A673 (cell line): Measurements from ENCODE around the gene POMGNT2. TPM values are rescaled to one million over a fixed set of nuclear protein-coding genes. Genes with fewer than 3 reads are reported as not detected.

ENCODE experiments used
- BruUV-seq: library from RNA; stranded (reverse); fragments of 400-500 nt; replicated peaks from 2 replicates; lab custom pipeline; 2021; lab: Mats Ljungman, UMichigan
- CTCF ChIA-PET: fragments of 300-600 bp; sonication (Branson Sonifier 250); formaldehyde crosslinking; loops from one replicate; lab custom pipeline; 2022; ENCODE audit warnings: antibody characterized with exemption; lab: Charles Lee
- POLR2A ChIA-PET: fragments of 300-600 bp; sonication (Branson Sonifier 250); formaldehyde crosslinking; loops from one replicate; lab custom pipeline; 2022; ENCODE audit warnings: antibody characterized with exemption; ENCODE audit not compliant: low non-redundant PET; lab: Charles Lee
- DNase-seq: peaks from one replicate; pipeline ENCODE4 v3.0.0-alpha.2; 2015; ENCODE audit warnings: low spot score
- H3K27ac ChIP-seq: fragments of 200-600 bp; sonication (generic); 2 replicates; pipeline ENCODE4 v1.5.1; 2016; ENCODE audit warnings: mixed run types, low read depth, mild to moderate bottlenecking, mixed read lengths, antibody characterized with exemption, low read length; ENCODE audit not compliant: poor library complexity, severe bottlenecking
- H3K27me3 ChIP-seq: fragments of 200-600 bp; sonication (generic); replicated peaks from 2 replicates; pipeline ENCODE4 v1.6.1; 2017; ENCODE audit warnings: mixed run types, low read depth, mild to moderate bottlenecking, mixed read lengths, antibody characterized with exemption, low read length; ENCODE audit not compliant: insufficient read depth, poor library complexity
- H3K36me3 ChIP-seq: fragments of 200-600 bp; sonication (generic); 2 replicates; pipeline ENCODE4 v1.6.1; 2016; ENCODE audit warnings: mixed run types, mild to moderate bottlenecking, mixed read lengths, antibody characterized with exemption, low read length; ENCODE audit not compliant: insufficient read depth, poor library complexity, severe bottlenecking
- H3K4me1 ChIP-seq: fragments of 200-600 bp; sonication (generic); 2 replicates; pipeline ENCODE4 v1.6.1; 2017; ENCODE audit warnings: mixed run types, mild to moderate bottlenecking, mixed read lengths, antibody characterized with exemption, low read length; ENCODE audit not compliant: insufficient read depth, poor library complexity, severe bottlenecking
- H3K4me3 ChIP-seq: fragments of 200-600 bp; sonication (generic); 2 replicates; pipeline ENCODE4 v1.5.1; 2016; ENCODE audit warnings: low read depth, mixed run types, mild to moderate bottlenecking, mixed read lengths, low read length; ENCODE audit not compliant: poor library complexity, severe bottlenecking
- H3K9me3 ChIP-seq: fragments of 200-600 bp; sonication (generic); 2 replicates; pipeline ENCODE4 v1.6.1; 2016; ENCODE audit warnings: mixed run types, low read depth, mild to moderate bottlenecking, mixed read lengths, antibody characterized with exemption, low read length; ENCODE audit not compliant: poor library complexity, severe bottlenecking
- CTCF ChIP-seq: fragments of 300-800, 200-600 bp; sonication (generic); conservative IDR thresholded peaks from 2 replicates; pipeline ENCODE4 v1.5.1; 2017; ENCODE audit warnings: low read depth, mild to moderate bottlenecking, antibody characterized with exemption, low read length, moderate library complexity, mixed read lengths
- EZH2 ChIP-seq: fragments of 200-600 bp; sonication (generic); IDR thresholded peaks from 2 replicates; pipeline ENCODE4 v1.6.1; 2017; ENCODE audit warnings: borderline replicate concordance, low read depth, mild to moderate bottlenecking, mixed read lengths, antibody characterized with exemption, low read length; ENCODE audit not compliant: poor library complexity, severe bottlenecking
- intact Hi-C: fragments of 100-400 bp; cut with micrococcal nuclease; formaldehyde crosslinking; loops from one replicate; pipeline ENCODE4 v1.10.0; 2022; ENCODE audit not compliant: unreplicated experiment
- total RNA-seq: library from RNA; stranded (reverse); gene quantifications from 2 replicates; pipeline ENCODE4 v1.2.3, GENCODE V29; 2021

Gene POMGNT2
- total RNA-seq, 1 experiment from 2014 or later: 6.5 TPM

- TF ChIP-seq CTCF: no peak
- no peak for TF ChIP-seq EZH2
- H3K4me3 ChIP-seq: no peak overlapping the region
- H3K36me3 ChIP-seq: no peaks in the 10 kb centered on the region
- no TSS peak for BruUV-seq
- ChIA-PET POLR2A (no interaction called here), CTCF (interaction anchor here (0.5 kb wide), 1 partner anchor 15 kb away, joined by 4 read pairs; no protein-coding TSS in a partner anchor)
- intact Hi-C loops: no loop called here
- no peaks in the 10 kb centered on the region for H3K4me1 ChIP-seq
- no peak overlapping the region for H3K27ac ChIP-seq
- H3K9me3 ChIP-seq: no peaks in the 10 kb centered on the region
- H3K27me3 ChIP-seq: no peaks in the 10 kb centered on the region
- DNase-seq: no peak
These were observed 27.2 kb upstream of the POMGNT2 start for GRCh38 chr3:43132870-43133636.

- intact Hi-C loops: no loop called here
- Histone ChIP-seq H3K9me3 (no peaks in the 10 kb centered on the region), H3K4me1 (no peaks in the 10 kb centered on the region), H3K36me3 (no peaks in the 10 kb centered on the region), H3K27ac (no peak overlapping the region), H3K4me3 (no peak overlapping the region), H3K27me3 (no peaks in the 10 kb centered on the region)
- TF ChIP-seq EZH2 (no peak), CTCF (no peak)
- ChIA-PET POLR2A (no interaction called here), CTCF (no interaction called here)
- no TSS peak for BruUV-seq
- no peak for DNase-seq
These were observed 26.3 kb upstream of the POMGNT2 start for GRCh38 chr3:43132193-43132592.

GRCh38 chr3:43128464-43128863 is 22.6 kb upstream of the POMGNT2 start:
- POLR2A ChIA-PET: no interaction called here
- CTCF ChIA-PET: no interaction called here
- intact Hi-C loops: no loop called here

More at GRCh38 chr3:43128464-43128863, 22.6 kb upstream of the POMGNT2 start:
- BruUV-seq: no TSS peak
- no peak for DNase-seq
- Histone ChIP-seq H3K27ac (no peak overlapping the region), H3K27me3 (no peaks in the 10 kb centered on the region), H3K9me3 (no peaks in the 10 kb centered on the region), H3K4me3 (no peak overlapping the region), H3K36me3 (no peaks in the 10 kb centered on the region), H3K4me1 (no peaks in the 10 kb centered on the region)
- no peak for TF ChIP-seq EZH2
- TF ChIP-seq CTCF: no peak
